Thyroid gland (tissue), 4 donors: ENCODE results near the gene GRB2. TPM values are rescaled to one million over a fixed set of nuclear protein-coding genes. Genes with fewer than 3 reads are reported as not detected.
A peak's percentile ranks its signal among the peaks of the same experiment; 100 is the strongest.

ENCODE experiments used
- DNase-seq, 2 donors: peaks; one replicate each; pipeline ENCODE4 v3.0.0-alpha.2; 2019
- H3K27ac ChIP-seq, 3 donors: fragments of 200-600 bp; sonication (generic); 1 replicate in 2 of 3; 2 replicates in 1 of 3; pipeline ENCODE4 v1.5.1; 2016 to 2019; ENCODE audit warnings: mild to moderate bottlenecking in 1 of 3, moderate library complexity in 1 of 3
- H3K27me3 ChIP-seq: fragments of 200-600 bp; sonication (generic); one replicate; pipeline ENCODE4 v1.5.1; 2019
- H3K36me3 ChIP-seq, 2 donors: fragments of 200-600 bp; sonication (generic); one replicate each; pipeline ENCODE4 v1.5.1; 2016 to 2019
- H3K4me1 ChIP-seq, 2 donors: fragments of 200-600 bp; sonication (generic); one replicate each; pipeline ENCODE4 v1.5.1; 2017 to 2019
- H3K4me3 ChIP-seq, 3 donors: fragments of 200-600 bp; sonication (generic); replicated peaks in 1 of 3; 1 replicate in 2 of 3; 2 replicates in 1 of 3; pipeline ENCODE4 v1.5.1; 2016; ENCODE audit warnings: mild to moderate bottlenecking in 1 of 3
- H3K9me3 ChIP-seq: fragments of 200-600 bp; sonication (generic); one replicate; pipeline ENCODE4 v1.5.1; 2017
- CTCF ChIP-seq, 6 experiments: fragments of 200-600 bp in 3 of 6; fragments of 450-650 bp in 3 of 6; sonication (generic) in 3 of 6; IDR thresholded peaks; one replicate each; pipeline ENCODE4 v1.5.1; 2016 to 2019; ENCODE audit warnings: antibody characterized with exemption in 6 of 6, mild to moderate bottlenecking in 2 of 6, inconsistent platforms in 1 of 6, moderate library complexity in 1 of 6
- POLR2A ChIP-seq, 2 donors: fragments of 450-650 bp; IDR thresholded peaks; one replicate each; pipeline ENCODE4 v1.6.1; 2017; ENCODE audit warnings: antibody characterized with exemption in 2 of 2, mild to moderate bottlenecking in 2 of 2, moderate library complexity in 1 of 2
- WGBS, 2 donors: methylation state at CpG; one replicate each; pipeline ENCODE4 v1.1.5; 2017; 5-methylcytosine and 5-hydroxymethylcytosine counted together
- intact Hi-C: fragments of 100-400 bp; cut with DNase I; formaldehyde crosslinking; loops from one replicate; pipeline ENCODE4 v1.15.1; 2023
- total RNA-seq, 4 donors: library from RNA; depleted of rRNA; stranded (reverse); fragments of >200 nt; gene quantifications; one replicate each; pipeline ENCODE4 v1.2.3, GENCODE V29; 2016

The GRB2 gene
- total RNA-seq, 4 donors from 2014 or later, result 65.8 to 101 (median 97.3) TPM

GRCh38 chr17:75271955-75272847 is 133.3 kb downstream of the GRB2 start:
- H3K4me1 ChIP-seq, result peaks cover 13 to 18% of the 10 kb centered on the region in 2 donors
- H3K36me3 ChIP-seq, result no peaks in the 10 kb centered on the region
- intact Hi-C loops, result no loop called here
- peak overlapping the region in 1 of 3 donors; percentile 90 for H3K4me3 ChIP-seq
- WGBS, 2 donors, result 56 to 63% methylated on average over 10 to 21 of the region's 24 CpGs
- no peak for TF ChIP-seq POLR2A (IDR thresholded peaks at IDR 0.05)
- TF ChIP-seq CTCF (IDR thresholded peaks at IDR 0.05), result no peak
- peak overlapping the region in 2 of 3 donors; percentile 73 to 76 for H3K27ac ChIP-seq
- no peaks in the 10 kb centered on the region for H3K27me3 ChIP-seq
- DNase-seq, result no peak
- H3K9me3 ChIP-seq, result no peaks in the 10 kb centered on the region

DNA sequence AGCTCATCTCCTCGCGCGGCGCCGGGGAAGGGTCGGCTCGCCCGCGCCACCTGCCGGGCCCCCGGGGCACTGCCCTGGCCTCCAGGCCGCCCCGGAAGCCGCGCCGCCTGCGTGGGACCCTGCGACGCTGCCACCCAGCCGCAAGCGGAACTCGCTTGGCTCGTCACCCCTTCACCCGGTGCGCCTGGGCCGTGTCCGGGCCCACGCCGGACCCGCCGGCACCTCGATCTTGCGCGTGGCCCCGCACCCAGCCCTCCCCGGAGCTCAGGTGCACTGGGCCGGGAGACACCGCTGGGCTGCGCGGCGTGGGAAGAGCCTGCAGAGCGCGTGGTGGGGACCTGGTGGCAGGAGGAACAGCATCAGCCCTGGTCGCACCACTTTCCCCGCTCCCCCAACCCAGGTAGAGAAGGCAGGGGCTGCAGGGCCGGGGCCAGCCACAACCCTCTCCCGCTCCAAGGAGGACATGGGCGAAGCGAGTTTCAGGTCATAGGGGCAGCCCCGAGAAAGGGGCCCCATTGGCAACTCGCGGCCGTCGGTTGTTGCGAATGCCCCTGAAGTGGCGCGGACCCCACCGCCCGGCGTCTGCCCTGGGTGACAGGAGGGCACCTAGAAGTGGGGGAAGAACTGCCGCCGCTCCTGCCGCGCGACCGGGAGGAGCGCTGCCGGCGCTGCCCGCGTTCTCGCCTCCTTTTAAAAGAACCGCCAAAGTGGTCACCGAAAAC is 134.1 kb downstream of the GRB2 start:
- H3K27ac ChIP-seq, result peak overlapping the region; percentile 50 to 76 (median 73)
- H3K36me3 ChIP-seq, result peaks cover under 1 to 6% of the 10 kb centered on the region in 2 donors
- peaks cover 10 to 15% of the 10 kb centered on the region in 2 donors for H3K4me1 ChIP-seq
- no peaks in the 10 kb centered on the region for H3K27me3 ChIP-seq
- peak; percentile 76 to 78 for DNase-seq
- intact Hi-C loops, result no loop called here
- WGBS, 2 donors, result 1% methylated on average over 14 to 40 of the region's 74 CpGs
- H3K9me3 ChIP-seq, result no peaks in the 10 kb centered on the region
- peak in 5 of 6 experiments; percentile 21 to 99 (median 96) for TF ChIP-seq CTCF (IDR thresholded peaks at IDR 0.05)
- TF ChIP-seq POLR2A (IDR thresholded peaks at IDR 0.05), result no peak
- H3K4me3 ChIP-seq, result peak overlapping the region; percentile 45 to 90 (median 51)

DNA sequence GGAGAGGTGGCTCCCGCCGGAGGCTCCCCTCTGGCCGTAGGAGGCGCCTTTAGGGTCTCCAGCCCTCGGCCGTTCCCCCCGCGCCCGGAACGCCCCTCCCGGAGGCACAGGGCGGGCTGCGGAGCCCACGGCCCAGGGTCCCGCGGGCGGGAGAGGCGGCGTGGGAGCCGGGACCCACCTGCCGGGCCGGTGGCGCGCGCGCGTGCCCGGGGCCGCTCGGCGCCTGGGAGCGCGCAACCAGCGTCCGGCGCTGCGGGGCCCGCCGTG is 134.6 kb downstream of the GRB2 start, which contains the start of gene MIF4GD:
Gene MIF4GD, minus strand, starts transcription at position 266 of the 267 bp plus-strand sequence. CDS start 1,036 bp downstream, outside the sequence.
- H3K27ac ChIP-seq, result peak within 1 kb of the TSS; percentile 66 to 90 (median 78)
- WGBS, 2 donors, result 0% methylated on average over 3 of the region's 39 CpGs; no CpG with 5 or more reads in 1 of the 2 donors
- TF ChIP-seq POLR2A (IDR thresholded peaks at IDR 0.05) (peak in 1 of 2 donors; percentile 71), CTCF (IDR thresholded peaks at IDR 0.05) (no peak)
- no peaks in the 10 kb centered on the region for H3K9me3 ChIP-seq
- H3K4me3 ChIP-seq, result peak within 1 kb of the TSS; percentile 45 to 90 (median 51)
- H3K27me3 ChIP-seq, result no peaks in the 10 kb centered on the region
- intact Hi-C loops, result no loop called here
- peaks cover 10 to 15% of the 10 kb centered on the region in 2 donors for H3K4me1 ChIP-seq
- H3K36me3 ChIP-seq, result peaks cover 5 to 11% of the 10 kb centered on the region in 2 donors
- no peak for DNase-seq

DNA sequence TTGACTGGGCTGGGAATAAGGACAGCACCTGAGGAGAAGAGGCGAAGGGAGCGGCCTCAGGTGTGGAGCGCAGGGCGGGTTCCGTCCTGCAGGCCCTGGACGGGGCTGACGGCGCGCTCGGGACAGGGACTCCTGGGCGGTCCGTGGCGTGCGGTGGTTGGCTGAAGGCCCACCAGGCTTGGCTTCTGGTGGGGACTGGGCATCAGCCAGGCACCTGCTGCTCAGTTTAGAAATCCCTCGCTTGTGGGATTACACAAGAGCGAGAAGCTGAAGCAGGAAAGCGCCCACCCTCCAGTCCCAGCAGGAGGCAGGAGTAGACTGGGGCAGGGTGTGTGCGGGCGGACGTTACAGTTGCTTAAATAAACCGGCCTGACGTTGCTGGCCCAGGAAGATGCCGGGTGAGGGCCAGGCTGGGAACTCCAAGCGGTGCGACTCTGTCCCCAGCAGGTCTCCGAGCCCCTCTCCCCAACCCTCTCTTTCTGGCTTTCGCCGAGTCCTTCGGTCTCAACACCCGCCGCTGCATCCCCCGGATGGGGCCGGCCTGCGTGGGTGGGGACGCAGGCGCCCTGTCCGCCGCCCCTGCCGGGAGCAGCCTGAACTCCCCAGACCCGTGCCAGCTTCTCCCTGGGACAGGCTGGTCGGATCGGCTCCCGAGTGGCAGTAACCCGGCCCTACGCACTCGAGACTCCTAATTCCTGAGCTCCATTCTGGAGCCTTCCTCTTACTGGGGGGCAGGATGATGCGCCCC is 135.1 kb downstream of the GRB2 start:
- intact Hi-C loops, result no loop called here
- WGBS, 2 donors, result 0 to 1% methylated on average over 22 to 26 of the region's 47 CpGs
- TF ChIP-seq POLR2A (IDR thresholded peaks at IDR 0.05) (peak in 1 of 2 donors; percentile 12), CTCF (IDR thresholded peaks at IDR 0.05) (peak in 5 of 6 experiments; percentile 20 to 44 (median 32))

More for the DNA sequence above, 135.1 kb downstream of the GRB2 start:
- DNase-seq, result peak; percentile 74 to 76
- Histone ChIP-seq H3K9me3 (no peaks in the 10 kb centered on the region), H3K4me1 (peaks cover 10 to 15% of the 10 kb centered on the region in 2 donors), H3K4me3 (peak overlapping the region; percentile 3 to 90 (median 46)), H3K27ac (peak overlapping the region; percentile 66 to 90 (median 78)), H3K36me3 (peaks cover 10 to 16% of the 10 kb centered on the region in 2 donors), H3K27me3 (no peaks in the 10 kb centered on the region)
